COLO668 (cell line): ENCODE results near the gene CNTNAP5.

Source experiments
- DNase-seq: peaks from one replicate; lab custom pipeline; 2025; ENCODE audit not compliant: unreplicated experiment; lab: John Stamatoyannopoulos, UW

CNTNAP5 gene

GRCh38 chr2:124535816-124536215, 510.7 kb downstream of the CNTNAP5 start:
- no peak for DNase-seq

GRCh38 chr2:124536591-124536990, 511.5 kb downstream of the CNTNAP5 start:
- no peak for DNase-seq

- DNase-seq = no peak
Measured at GRCh38 chr2:124538549-124538948, 513.5 kb downstream of the CNTNAP5 start.

- no peak for DNase-seq
Measured at GRCh38 chr2:124540805-124541204, 515.7 kb downstream of the CNTNAP5 start.

- DNase-seq = peak; percentile 60
Measured at GRCh38 chr2:124542932-124543640, 518.0 kb downstream of the CNTNAP5 start.

GRCh38 chr2:124547700-124548099, 522.6 kb downstream of the CNTNAP5 start:
- no peak for DNase-seq

GRCh38 chr2:124558277-124558905, 533.3 kb downstream of the CNTNAP5 start:
- DNase-seq = no peak

- DNase-seq = no peak
Measured at GRCh38 chr2:124559236-124559635, 534.1 kb downstream of the CNTNAP5 start.

- DNase-seq = no peak
Measured at GRCh38 chr2:124560592-124561112, 535.6 kb downstream of the CNTNAP5 start.

GRCh38 chr2:124561486-124561885, 536.4 kb downstream of the CNTNAP5 start:
- no peak for DNase-seq

GRCh38 chr2:124563426-124563825, 538.3 kb downstream of the CNTNAP5 start:
- no peak for DNase-seq

- peak; percentile 50 for DNase-seq
Measured at GRCh38 chr2:124566518-124566970, 541.5 kb downstream of the CNTNAP5 start.

- no peak for DNase-seq
Measured at GRCh38 chr2:124570872-124571271, 545.8 kb downstream of the CNTNAP5 start.

- no peak for DNase-seq
Measured at GRCh38 chr2:124571836-124572235, 546.7 kb downstream of the CNTNAP5 start.

- no peak for DNase-seq
Measured at GRCh38 chr2:124572934-124573634, 548.0 kb downstream of the CNTNAP5 start.

- DNase-seq = no peak
Measured at GRCh38 chr2:124575497-124575896, 550.4 kb downstream of the CNTNAP5 start.

GRCh38 chr2:124580263-124580662, 555.2 kb downstream of the CNTNAP5 start:
- no peak for DNase-seq

GRCh38 chr2:124582387-124582786, 557.3 kb downstream of the CNTNAP5 start:
- DNase-seq = no peak

- DNase-seq = no peak
Measured at GRCh38 chr2:124584615-124585014, 559.5 kb downstream of the CNTNAP5 start.

- DNase-seq = no peak
Measured at GRCh38 chr2:124585277-124585676, 560.2 kb downstream of the CNTNAP5 start.

- DNase-seq = no peak
Measured at GRCh38 chr2:124586210-124586609, 561.1 kb downstream of the CNTNAP5 start.

- DNase-seq = no peak
Measured at GRCh38 chr2:124586835-124587234, 561.7 kb downstream of the CNTNAP5 start.
